ENCODE data around the gene PKD2L1. TPM values are rescaled to one million over a fixed set of nuclear protein-coding genes. Genes with fewer than 3 reads are reported as not detected.
"Not testable (repeated sequence)": the region's sequence is repeated elsewhere in the genome, so short reads cannot be mapped to it uniquely, and the experiment has no call there.

The PKD2L1 gene
- total RNA-seq, 1 donor from 2014 or later = not detected

- peak overlapping the region; percentile 47 for H3K4me2 ChIP-seq (ENCODE audit: low read length)
- no peak for DNase-seq (ENCODE audit: low read depth)
- peaks cover 17% of the 10 kb centered on the region for H3K4me1 ChIP-seq (ENCODE audit: insufficient read depth, low read length)
- H4K20me1 ChIP-seq (ENCODE audit: insufficient read depth, low read length) = peaks cover 50% of the 10 kb centered on the region
- H3K27me3 Mint-ChIP-seq (ENCODE audit: low read depth, unreplicated experiment) = no peaks in the 10 kb centered on the region
- no peak overlapping the region for H3K4me3 Mint-ChIP-seq (ENCODE audit: unreplicated experiment)
- no peak overlapping the region for H3K27ac Mint-ChIP-seq (ENCODE audit: unreplicated experiment)
- H3K9me3 Mint-ChIP-seq (ENCODE audit: unreplicated experiment) = no peaks in the 10 kb centered on the region
- no peak overlapping the region for H3K27ac ChIP-seq (ENCODE audit: low read depth, low read length)
- H3K79me2 ChIP-seq (ENCODE audit: insufficient read depth, low read length) = peaks cover 64% of the 10 kb centered on the region
- no peak overlapping the region for H3K9ac ChIP-seq (ENCODE audit: low read length)
- no peaks in the 10 kb centered on the region for H3K27me3 ChIP-seq (ENCODE audit: insufficient read depth, low read length)
- TF ChIP-seq CTCF (IDR thresholded peaks at IDR 0.05; ENCODE audit: insufficient read depth, low read depth, low read length) (no peak), EZH2 (IDR thresholded peaks at IDR 0.05; ENCODE audit: insufficient read depth, low read length) (no peak)
- H2AFZ ChIP-seq (ENCODE audit: low read depth, low read length) = no peak overlapping the region
- no peaks in the 10 kb centered on the region for H3K9me3 ChIP-seq (ENCODE audit: insufficient read depth, low read depth, low read length)
- peaks cover 14% of the 10 kb centered on the region for H3K4me1 Mint-ChIP-seq (ENCODE audit: low read depth, unreplicated experiment)
- H3K4me3 ChIP-seq (ENCODE audit: insufficient read depth, low read depth, low read length) = no peak overlapping the region
- FAIRE-seq = no peak
- peaks cover 13% of the 10 kb centered on the region for H3K36me3 Mint-ChIP-seq (ENCODE audit: low read depth, unreplicated experiment)
- H3K36me3 ChIP-seq (ENCODE audit: insufficient read depth, low read length) = peaks cover 40% of the 10 kb centered on the region
Measured at GRCh38 chr10:100282907-100283306, 47.1 kb downstream of the PKD2L1 start.

DNA sequence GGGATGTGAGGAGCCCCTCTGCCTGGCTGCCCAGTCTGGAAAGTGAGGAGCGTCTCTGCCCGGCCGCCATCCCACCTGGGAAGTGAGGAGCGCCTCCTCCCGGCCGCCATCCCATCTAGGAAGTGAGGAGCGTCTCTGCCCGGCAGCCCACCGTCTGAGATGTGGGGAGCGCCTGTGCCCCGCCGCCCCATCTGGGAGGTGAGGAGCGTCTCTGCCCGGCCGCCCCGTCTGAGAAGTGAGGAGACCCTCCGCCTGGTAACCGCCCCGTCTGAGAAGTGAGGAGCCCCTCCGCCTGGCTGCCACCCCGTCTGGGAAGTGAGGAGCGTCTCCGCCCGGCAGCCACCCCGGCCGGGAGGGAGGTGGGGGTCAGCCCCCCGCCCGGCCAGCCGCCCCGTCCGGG lies 53.1 kb downstream of the PKD2L1 start:
- H3K36me3 Mint-ChIP-seq (ENCODE audit: low read depth, unreplicated experiment); H3K27me3 ChIP-seq (ENCODE audit: insufficient read depth, low read length): not testable (repeated sequence)

GRCh38 chr10:100267239-100268104 lies 62.6 kb downstream of the PKD2L1 start, which contains the start of gene CWF19L1:
TSS of gene CWF19L1 (minus strand) at chr10:100267638. CDS start at chr10:100267593, 45 bp downstream.
- peaks cover 7% of the 10 kb centered on the region for H3K36me3 Mint-ChIP-seq (ENCODE audit: low read depth, unreplicated experiment)
- H3K27me3 ChIP-seq (ENCODE audit: insufficient read depth, low read length) = no peaks in the 10 kb centered on the region
- H2AFZ ChIP-seq (ENCODE audit: low read depth, low read length) = peak within 1 kb of the TSS; percentile 89
- peak within 1 kb of the TSS; percentile 99 for H3K27ac Mint-ChIP-seq (ENCODE audit: unreplicated experiment)
- peak within 1 kb of the TSS; percentile 90 for H3K4me3 ChIP-seq (ENCODE audit: insufficient read depth, low read depth, low read length)
- H3K4me1 Mint-ChIP-seq (ENCODE audit: low read depth, unreplicated experiment) = peaks cover 3% of the 10 kb centered on the region
- peak within 1 kb of the TSS; percentile 93 for H3K9ac ChIP-seq (ENCODE audit: low read length)
- peaks cover 2% of the 10 kb centered on the region for H3K36me3 ChIP-seq (ENCODE audit: insufficient read depth, low read length)
- no peaks in the 10 kb centered on the region for H3K9me3 ChIP-seq (ENCODE audit: insufficient read depth, low read depth, low read length)
- peak within 1 kb of the TSS; percentile 98 for H3K4me2 ChIP-seq (ENCODE audit: low read length)
- H3K27ac ChIP-seq (ENCODE audit: low read depth, low read length) = peak within 1 kb of the TSS; percentile 79
- TF ChIP-seq CTCF (IDR thresholded peaks at IDR 0.05; ENCODE audit: insufficient read depth, low read depth, low read length) (no peak), EZH2 (IDR thresholded peaks at IDR 0.05; ENCODE audit: insufficient read depth, low read length) (no peak)
- no peaks in the 10 kb centered on the region for H3K9me3 Mint-ChIP-seq (ENCODE audit: unreplicated experiment)
- FAIRE-seq (no peak), DNase-seq (ENCODE audit: low read depth) (peak; percentile 86)
- H3K4me1 ChIP-seq (ENCODE audit: insufficient read depth, low read length) = no peaks in the 10 kb centered on the region
- H4K20me1 ChIP-seq (ENCODE audit: insufficient read depth, low read length) = peaks cover 8% of the 10 kb centered on the region
- peaks cover 41% of the 10 kb centered on the region for H3K79me2 ChIP-seq (ENCODE audit: insufficient read depth, low read length)
- peak within 1 kb of the TSS; percentile 99 for H3K4me3 Mint-ChIP-seq (ENCODE audit: unreplicated experiment)
- no peaks in the 10 kb centered on the region for H3K27me3 Mint-ChIP-seq (ENCODE audit: low read depth, unreplicated experiment)

More for the DNA sequence above, 53.1 kb downstream of the PKD2L1 start:
- not testable (repeated sequence) for H3K4me3 ChIP-seq (ENCODE audit: insufficient read depth, low read depth, low read length); H3K4me3 Mint-ChIP-seq (ENCODE audit: unreplicated experiment); H3K9me3 Mint-ChIP-seq (ENCODE audit: unreplicated experiment); DNase-seq (ENCODE audit: low read depth); H3K9ac ChIP-seq (ENCODE audit: low read length); H3K4me1 Mint-ChIP-seq (ENCODE audit: low read depth, unreplicated experiment); H3K27ac ChIP-seq (ENCODE audit: low read depth, low read length); FAIRE-seq; H3K27me3 Mint-ChIP-seq (ENCODE audit: low read depth, unreplicated experiment); H3K4me2 ChIP-seq (ENCODE audit: low read length); H3K4me1 ChIP-seq (ENCODE audit: insufficient read depth, low read length); H2AFZ ChIP-seq (ENCODE audit: low read depth, low read length); H3K27ac Mint-ChIP-seq (ENCODE audit: unreplicated experiment); H3K9me3 ChIP-seq (ENCODE audit: insufficient read depth, low read depth, low read length)
- Histone ChIP-seq H3K36me3 (ENCODE audit: insufficient read depth, low read length) (peaks cover 45% of the 10 kb centered on the region), H4K20me1 (ENCODE audit: insufficient read depth, low read length) (peaks cover 26% of the 10 kb centered on the region), H3K79me2 (ENCODE audit: insufficient read depth, low read length) (peaks cover 24% of the 10 kb centered on the region)

Data from astrocyte (in vitro differentiated cells and primary cell).